Skeletal muscle satellite cell (primary cell): ENCODE data around the gene REPIN1.

Source experiments
- H3K27me3 ChIP-seq: 2 replicates; pipeline ENCODE4 v1.7.0; 2013; ENCODE audit warnings: low read length; ENCODE audit not compliant: control insufficient read depth, insufficient read depth
- H3K36me3 ChIP-seq: 2 replicates; pipeline ENCODE4 v1.7.0; 2013; ENCODE audit warnings: mild to moderate bottlenecking, control low read depth, low read length; ENCODE audit not compliant: insufficient read depth
- H3K4me1 ChIP-seq: 2 replicates; pipeline ENCODE4 v1.7.0; 2013; ENCODE audit warnings: low read length; ENCODE audit not compliant: control insufficient read depth, insufficient read depth
- H3K4me2 ChIP-seq: 2 replicates; pipeline ENCODE4 v1.7.0; 2013; ENCODE audit warnings: mild to moderate bottlenecking, low read length
- H3K4me3 ChIP-seq: 2 replicates; pipeline ENCODE4 v1.7.0; 2013; ENCODE audit warnings: low read length
- H3K9ac ChIP-seq: 2 replicates; pipeline ENCODE4 v1.7.0; 2013; ENCODE audit warnings: mild to moderate bottlenecking, low read depth, low read length, moderate library complexity
- H3K9me3 ChIP-seq: replicated peaks from 2 replicates; pipeline ENCODE4 v1.7.0; 2013; ENCODE audit warnings: mild to moderate bottlenecking, control low read depth, low read length

Gene REPIN1

DNA sequence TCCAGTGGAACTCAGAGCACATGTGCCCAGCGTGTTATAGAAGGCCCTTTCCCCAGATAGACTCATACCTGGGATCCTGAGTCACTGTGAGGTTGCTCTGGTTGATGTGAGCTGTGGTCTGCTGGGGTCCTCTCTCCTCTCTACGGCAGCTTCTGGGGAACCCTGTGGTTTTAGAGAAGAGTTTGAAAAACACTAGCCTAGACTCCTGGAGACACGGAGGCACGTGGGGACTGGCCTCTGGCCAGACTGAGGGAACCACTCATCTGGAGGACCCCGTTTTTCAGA lies 20.9 kb downstream of the REPIN1 start:
- no peaks in the 10 kb centered on the region for H3K36me3 ChIP-seq
- H3K4me1 ChIP-seq, result peaks cover 4% of the 10 kb centered on the region
- H3K9ac ChIP-seq, result no peak overlapping the region
- no peaks in the 10 kb centered on the region for H3K9me3 ChIP-seq
- H3K4me2 ChIP-seq, result no peak overlapping the region
- no peak overlapping the region for H3K4me3 ChIP-seq
- H3K27me3 ChIP-seq, result no peaks in the 10 kb centered on the region

DNA sequence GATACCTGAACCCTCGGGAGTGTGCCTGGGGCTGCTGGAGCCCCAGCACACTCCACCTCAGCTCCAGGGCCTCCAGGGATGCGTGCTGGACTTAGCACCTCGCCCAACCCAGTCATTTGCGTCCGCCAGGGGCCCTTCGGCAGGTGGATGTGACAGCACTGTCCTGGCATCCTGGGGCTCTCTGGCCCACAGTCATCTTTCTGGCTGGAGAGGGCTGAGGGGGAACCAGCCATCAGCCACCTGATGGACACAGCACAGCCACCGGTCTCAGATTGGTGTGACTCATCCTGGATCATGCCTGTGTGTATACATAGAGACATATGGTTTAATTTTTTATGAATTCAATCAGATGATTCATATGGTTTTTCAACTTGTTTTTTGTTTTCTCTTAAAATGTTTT lies 21.6 kb downstream of the REPIN1 start:
- H3K4me2 ChIP-seq, result no peak overlapping the region

DNA sequence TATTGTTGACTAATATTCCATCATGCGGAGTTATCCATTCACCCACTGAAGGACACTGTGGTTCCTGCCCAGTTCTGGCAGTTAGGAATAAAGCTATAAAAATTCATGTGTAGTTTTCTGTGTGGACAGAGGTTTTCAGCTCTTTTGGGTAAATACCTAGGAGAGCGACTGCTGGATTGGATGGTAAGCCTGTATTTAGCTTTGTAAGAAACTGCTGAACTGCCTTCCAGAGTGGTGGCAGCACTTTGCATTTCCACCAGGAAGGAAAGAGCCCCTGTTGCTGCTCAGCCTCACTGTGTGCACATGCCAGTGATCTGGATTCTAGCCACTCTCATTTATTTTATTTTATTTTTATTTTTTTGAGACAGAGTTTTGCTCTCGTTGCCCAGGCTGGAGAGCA lies 24.7 kb downstream of the REPIN1 start:
- Histone ChIP-seq H3K27me3 (no peaks in the 10 kb centered on the region), H3K9ac (no peak overlapping the region), H3K4me1 (peaks cover 4% of the 10 kb centered on the region), H3K4me2 (no peak overlapping the region), H3K9me3 (no peaks in the 10 kb centered on the region), H3K4me3 (no peak overlapping the region), H3K36me3 (peaks cover 5% of the 10 kb centered on the region)

More for the DNA sequence above, 21.6 kb downstream of the REPIN1 start:
- H3K4me1 ChIP-seq, result peaks cover 4% of the 10 kb centered on the region
- H3K9me3 ChIP-seq, result no peaks in the 10 kb centered on the region
- H3K4me3 ChIP-seq, result no peak overlapping the region
- no peaks in the 10 kb centered on the region for H3K27me3 ChIP-seq
- no peaks in the 10 kb centered on the region for H3K36me3 ChIP-seq
- H3K9ac ChIP-seq, result no peak overlapping the region

DNA sequence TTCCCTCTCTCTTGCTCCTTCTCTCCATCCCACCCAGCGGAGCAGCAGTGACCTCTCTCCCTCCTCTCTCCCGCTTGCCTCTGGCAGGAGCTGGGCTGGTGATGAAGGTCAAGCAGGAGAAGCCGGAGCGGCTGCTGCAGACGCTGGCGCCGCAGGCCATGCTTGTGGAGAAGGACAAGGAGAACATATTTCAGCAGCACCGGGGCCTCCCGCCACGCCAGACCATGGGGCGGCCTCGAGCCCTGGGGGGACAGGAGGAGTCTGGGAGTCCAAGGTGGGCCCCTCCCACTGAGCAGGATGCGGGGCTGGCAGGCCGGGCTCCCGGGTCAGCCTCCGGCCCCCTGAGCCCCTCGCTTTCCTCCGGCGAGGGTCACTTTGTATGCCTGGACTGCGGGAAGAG lies 27.8 kb downstream of the REPIN1 start:
- H3K9me3 ChIP-seq, result no peaks in the 10 kb centered on the region
- peaks cover 5% of the 10 kb centered on the region for H3K4me1 ChIP-seq
- no peak overlapping the region for H3K4me3 ChIP-seq
- H3K9ac ChIP-seq, result no peak overlapping the region
- peaks cover 9% of the 10 kb centered on the region for H3K36me3 ChIP-seq
- H3K4me2 ChIP-seq, result no peak overlapping the region
- no peaks in the 10 kb centered on the region for H3K27me3 ChIP-seq

DNA sequence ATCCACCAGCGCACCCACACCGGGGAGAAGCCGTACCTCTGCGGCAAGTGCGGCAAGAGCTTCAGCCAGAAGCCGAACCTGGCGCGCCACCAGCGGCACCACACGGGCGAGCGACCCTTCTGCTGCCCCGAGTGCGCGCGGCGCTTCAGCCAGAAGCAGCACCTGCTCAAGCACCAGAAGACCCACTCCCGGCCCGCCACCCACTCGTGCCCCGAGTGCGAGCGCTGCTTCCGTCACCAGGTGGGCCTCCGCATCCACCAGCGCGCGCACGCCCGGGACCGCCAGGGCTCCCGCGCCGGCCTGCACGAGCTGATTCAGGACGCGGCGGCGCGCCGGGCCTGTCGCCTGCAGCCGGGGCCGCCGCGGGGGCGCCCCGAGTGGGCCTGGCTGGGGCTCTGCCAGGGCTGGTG lies 28.2 kb downstream of the REPIN1 start:
- Histone ChIP-seq H3K9ac (no peak overlapping the region), H3K36me3 (peaks cover 9% of the 10 kb centered on the region)

DNA sequence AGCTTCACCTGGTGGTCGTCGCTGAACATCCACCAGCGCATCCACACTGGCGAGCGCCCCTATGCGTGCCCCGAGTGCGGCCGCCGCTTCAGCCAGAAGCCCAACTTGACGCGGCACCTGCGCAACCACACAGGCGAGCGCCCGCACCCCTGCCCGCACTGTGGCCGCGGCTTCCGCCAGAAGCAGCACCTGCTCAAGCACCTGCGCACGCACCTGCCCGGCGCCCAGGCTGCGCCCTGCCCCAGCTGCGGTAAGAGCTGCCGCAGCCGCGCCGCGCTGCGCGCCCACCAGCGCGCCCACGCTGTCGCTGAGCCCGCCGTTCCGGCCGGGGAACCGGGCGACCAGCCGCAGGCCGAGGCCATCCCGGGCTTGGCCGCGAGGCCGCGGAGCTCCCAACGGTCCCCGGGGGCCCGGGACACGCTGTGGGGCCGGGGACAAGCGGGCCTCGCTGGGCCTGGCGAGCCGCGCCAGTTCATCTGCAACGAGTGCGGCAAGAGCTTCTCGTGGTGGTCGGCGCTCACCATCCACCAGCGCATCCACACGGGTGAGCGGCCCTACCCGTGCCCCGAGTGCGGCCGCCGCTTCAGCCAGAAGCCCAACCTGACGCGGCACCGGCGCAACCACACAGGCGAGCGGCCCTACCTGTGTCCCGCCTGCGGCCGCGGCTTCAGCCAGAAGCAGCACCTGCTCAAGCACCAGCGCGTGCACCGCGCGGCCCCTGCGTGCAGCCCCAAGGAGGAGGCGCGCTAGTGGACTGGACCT lies 28.9 kb downstream of the REPIN1 start:
- Histone ChIP-seq H3K4me2 (no peak overlapping the region), H3K9me3 (no peaks in the 10 kb centered on the region), H3K4me3 (no peak overlapping the region), H3K27me3 (no peaks in the 10 kb centered on the region), H3K4me1 (peaks cover 5% of the 10 kb centered on the region), H3K36me3 (peaks cover 9% of the 10 kb centered on the region), H3K9ac (no peak overlapping the region)

More for the DNA sequence above, 28.2 kb downstream of the REPIN1 start:
- H3K4me2 ChIP-seq, result no peak overlapping the region
- peaks cover 5% of the 10 kb centered on the region for H3K4me1 ChIP-seq
- H3K9me3 ChIP-seq, result no peaks in the 10 kb centered on the region
- no peaks in the 10 kb centered on the region for H3K27me3 ChIP-seq
- H3K4me3 ChIP-seq, result no peak overlapping the region

DNA sequence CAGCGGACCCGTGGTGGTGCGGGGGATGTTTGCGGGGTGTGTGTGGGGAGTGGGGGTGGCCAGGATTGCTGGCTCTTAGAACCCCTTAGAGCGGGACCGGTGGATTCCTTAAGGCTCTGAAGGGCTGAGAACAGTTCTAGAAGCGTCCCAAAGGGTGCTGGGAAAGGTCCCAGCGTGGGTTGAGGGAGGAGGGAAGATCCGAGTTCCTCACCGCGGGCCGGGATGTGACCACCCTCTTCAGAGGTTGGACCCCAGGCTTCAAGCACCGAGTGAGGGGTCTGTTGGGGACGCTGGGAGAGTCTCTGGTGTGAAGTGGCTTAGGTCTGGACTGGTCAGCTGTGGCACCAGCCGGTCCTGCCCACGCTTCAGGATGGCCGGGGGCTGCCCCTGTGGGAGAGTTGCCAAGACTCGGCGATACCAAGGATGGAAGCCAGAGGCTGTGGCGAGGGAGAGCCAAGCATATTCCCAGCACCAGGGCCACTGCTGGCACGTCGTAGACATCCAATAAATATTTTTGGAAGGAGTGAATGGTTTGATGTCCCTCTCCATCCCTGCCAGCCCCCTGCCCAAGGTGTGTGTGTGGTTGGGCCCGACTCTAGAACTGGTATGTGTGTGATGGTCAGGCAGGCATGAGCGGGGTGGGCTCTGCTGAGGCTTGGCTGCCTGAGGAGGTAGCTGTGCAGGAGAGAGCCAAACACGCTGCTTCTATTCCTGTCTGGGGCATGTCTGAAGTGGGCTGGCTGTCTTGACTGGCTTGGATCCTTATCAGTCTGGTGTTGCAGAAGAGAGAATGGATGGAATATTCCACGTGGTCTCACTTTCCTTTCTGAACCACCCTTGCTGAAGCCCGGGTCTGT lies 29.7 kb downstream of the REPIN1 start:
- Histone ChIP-seq H3K27me3 (no peaks in the 10 kb centered on the region), H3K36me3 (peaks cover 9% of the 10 kb centered on the region), H3K9me3 (no peaks in the 10 kb centered on the region), H3K4me1 (peaks cover 5% of the 10 kb centered on the region), H3K4me2 (no peak overlapping the region), H3K9ac (no peak overlapping the region), H3K4me3 (no peak overlapping the region)

DNA sequence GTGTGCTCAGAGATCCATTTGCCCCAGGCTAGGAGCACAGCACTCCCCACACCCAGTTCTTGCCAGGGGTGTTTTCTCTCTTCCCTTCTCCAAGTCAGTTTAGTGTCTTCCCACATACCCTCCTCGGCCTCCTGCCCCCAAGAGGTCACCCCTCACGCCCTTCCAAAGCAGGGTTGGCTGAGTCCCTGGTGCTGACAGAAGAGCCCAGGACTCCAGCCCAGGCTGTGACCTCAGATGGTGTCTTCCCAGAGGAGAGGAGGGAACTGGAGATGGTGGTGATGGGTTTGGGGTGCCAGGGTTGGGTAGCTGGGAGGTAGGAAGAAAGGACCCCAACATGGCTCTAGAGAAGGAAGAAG lies 30.3 kb downstream of the REPIN1 start:
- Histone ChIP-seq H3K9ac (no peak overlapping the region), H3K4me1 (peaks cover 6% of the 10 kb centered on the region)

DNA sequence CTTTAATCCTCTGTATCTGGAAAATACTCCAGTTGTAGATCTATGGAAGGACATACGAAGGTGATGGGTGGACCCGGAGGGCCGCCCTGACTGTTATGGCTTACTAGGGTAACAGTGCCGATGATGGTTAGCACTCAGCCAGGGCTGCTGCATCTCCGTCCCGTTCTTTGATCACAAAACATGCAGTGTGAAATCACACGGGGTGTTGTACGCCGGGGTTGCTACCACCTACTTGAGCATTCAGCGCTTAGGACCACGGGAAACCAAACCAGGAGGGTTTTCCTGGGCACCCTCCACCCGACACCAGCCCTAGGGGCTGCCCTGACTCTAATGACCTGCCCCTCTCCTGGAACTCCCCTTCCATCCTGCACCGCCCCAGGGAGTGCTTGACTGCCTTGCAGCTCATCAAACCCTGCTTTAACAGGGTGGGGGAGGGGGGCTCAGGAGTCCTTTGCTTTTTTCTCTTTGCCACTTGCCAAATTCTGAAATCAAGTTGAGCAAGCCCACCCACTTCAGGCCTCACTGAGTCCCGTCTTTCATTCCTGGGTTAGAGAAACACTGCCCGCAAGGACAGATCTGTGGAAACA lies 30.9 kb downstream of the REPIN1 start:
- peaks cover 9% of the 10 kb centered on the region for H3K36me3 ChIP-seq
- no peak overlapping the region for H3K4me2 ChIP-seq
- no peaks in the 10 kb centered on the region for H3K27me3 ChIP-seq
- H3K4me1 ChIP-seq, result peaks cover 12% of the 10 kb centered on the region
- no peak overlapping the region for H3K9ac ChIP-seq
- H3K4me3 ChIP-seq, result no peak overlapping the region
- H3K9me3 ChIP-seq, result no peaks in the 10 kb centered on the region

More for the DNA sequence above, 30.3 kb downstream of the REPIN1 start:
- Histone ChIP-seq H3K36me3 (peaks cover 9% of the 10 kb centered on the region), H3K4me2 (no peak overlapping the region), H3K4me3 (no peak overlapping the region), H3K27me3 (no peaks in the 10 kb centered on the region), H3K9me3 (no peaks in the 10 kb centered on the region)

DNA sequence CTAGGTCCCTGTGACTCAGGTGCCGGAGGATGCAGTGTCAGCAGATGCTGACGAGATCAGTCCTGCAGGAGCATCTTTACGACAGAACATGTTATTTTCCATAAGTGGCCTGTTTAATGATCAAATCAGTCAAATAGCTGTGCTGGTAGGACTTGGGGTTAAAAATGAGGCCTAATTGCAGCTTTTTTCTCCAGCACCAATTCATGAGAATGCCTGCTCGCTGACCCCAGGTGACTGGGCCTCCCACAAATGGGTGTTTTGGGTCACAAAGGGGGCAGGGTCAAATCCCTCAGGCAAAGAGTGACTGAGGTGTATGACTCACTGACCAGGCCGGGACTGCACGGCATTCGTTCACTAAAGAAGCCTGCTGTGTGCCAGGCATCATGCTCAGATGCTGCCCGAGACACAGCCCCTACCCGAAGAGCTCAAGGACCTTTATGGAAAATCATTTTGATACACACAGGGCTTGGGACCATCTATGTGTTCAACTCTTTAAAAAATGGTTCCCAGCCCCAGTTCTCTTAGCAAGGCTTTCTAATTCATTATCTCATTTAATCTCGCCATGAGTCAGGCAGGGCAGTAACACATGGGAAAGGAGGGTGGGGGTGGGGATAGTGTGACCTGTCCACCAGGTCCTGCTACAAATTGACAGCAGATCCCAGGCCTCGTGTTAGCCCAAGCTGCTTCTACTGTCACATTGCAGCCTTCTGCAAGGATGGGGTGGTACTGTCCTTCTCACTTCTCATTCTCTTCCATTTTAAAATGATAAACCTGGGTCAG lies 31.6 kb downstream of the REPIN1 start:
- Histone ChIP-seq H3K27me3 (no peaks in the 10 kb centered on the region), H3K4me1 (peaks cover 15% of the 10 kb centered on the region), H3K4me2 (no peak overlapping the region), H3K9me3 (no peaks in the 10 kb centered on the region), H3K36me3 (peaks cover 9% of the 10 kb centered on the region), H3K4me3 (no peak overlapping the region), H3K9ac (no peak overlapping the region)

DNA sequence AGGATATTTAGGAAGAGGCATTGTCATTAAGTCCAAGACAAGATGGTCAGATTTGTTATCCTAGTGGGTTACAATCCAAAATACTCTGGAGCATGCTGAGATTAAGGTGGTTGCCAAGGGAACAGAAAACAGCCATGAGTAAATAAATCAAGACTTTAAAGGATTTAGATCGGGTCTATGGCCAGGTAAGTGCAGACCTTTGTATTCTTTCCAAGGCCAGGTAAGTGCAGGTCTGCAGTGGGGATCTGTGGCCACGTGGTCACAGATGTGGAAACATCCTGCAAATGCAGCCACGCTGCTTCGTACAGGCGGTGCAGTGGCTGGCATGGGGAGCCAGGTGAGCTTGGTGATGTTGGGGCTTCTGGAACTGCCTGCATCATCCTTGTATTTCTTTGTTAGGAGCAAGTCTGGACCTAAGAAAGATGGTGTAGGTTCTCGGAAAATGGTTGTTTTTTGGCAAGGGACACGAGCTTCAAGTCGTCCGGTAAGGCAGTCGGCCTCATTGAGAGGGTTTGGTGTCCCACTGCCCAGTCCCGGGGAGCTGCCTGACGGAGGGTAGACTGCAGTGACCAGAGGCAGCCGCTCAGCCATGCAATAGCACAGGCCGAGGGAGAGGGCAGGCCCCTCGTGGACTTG lies 32.3 kb downstream of the REPIN1 start:
- Histone ChIP-seq H3K4me2 (no peak overlapping the region), H3K4me3 (no peak overlapping the region), H3K9me3 (no peaks in the 10 kb centered on the region), H3K27me3 (no peaks in the 10 kb centered on the region), H3K4me1 (peaks cover 16% of the 10 kb centered on the region), H3K36me3 (peaks cover 9% of the 10 kb centered on the region), H3K9ac (no peak overlapping the region)
